Measurements from ENCODE around the gene TNFRSF18. TPM values are rescaled to one million over a fixed set of nuclear protein-coding genes. Genes with fewer than 3 reads are reported as not detected.

The TNFRSF18 gene, protein sequence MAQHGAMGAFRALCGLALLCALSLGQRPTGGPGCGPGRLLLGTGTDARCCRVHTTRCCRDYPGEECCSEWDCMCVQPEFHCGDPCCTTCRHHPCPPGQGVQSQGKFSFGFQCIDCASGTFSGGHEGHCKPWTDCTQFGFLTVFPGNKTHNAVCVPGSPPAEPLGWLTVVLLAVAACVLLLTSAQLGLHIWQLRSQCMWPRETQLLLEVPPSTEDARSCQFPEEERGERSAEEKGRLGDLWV
- not detected in 2 replicates for total RNA-seq
- 0.86 and 1.3 TPM in 2 replicates for polyA plus RNA-seq

DNA sequence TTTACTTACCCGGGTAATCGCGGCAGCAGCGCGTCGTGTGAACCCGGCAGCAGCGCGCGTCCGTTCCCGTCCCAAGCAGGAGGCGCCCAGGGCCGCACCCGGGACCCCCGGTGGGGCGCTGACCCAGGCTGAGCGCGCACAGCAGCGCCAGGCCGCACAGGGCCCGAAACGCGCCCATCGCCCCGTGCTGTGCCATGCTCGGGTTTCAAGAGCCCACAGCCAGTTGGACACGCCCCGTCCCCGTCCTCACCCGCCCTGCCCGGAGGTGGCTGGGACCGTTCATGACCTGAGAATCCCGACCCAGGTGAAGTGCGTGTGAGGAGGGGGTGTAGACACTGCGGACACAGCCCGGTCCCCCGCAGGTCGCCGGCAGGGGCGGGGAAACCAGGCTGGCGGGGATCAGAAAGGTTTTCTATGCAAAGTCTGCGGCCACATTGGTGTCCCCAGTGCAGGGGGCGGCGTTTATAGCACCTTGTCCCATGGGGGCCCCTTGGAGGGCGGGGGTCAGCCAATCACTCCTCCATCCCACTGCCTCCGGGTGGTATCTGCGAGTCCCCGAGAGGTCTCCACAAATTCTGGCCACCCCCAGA, at the start of gene TNFRSF18:
Gene TNFRSF18 (minus strand): TSS at position 217 of the 590 bp plus-strand sequence. CDS start 21 bp downstream, at position 196.
- Histone ChIP-seq H3K79me2 (no peaks in the 10 kb centered on the region), H3K27ac (no peak within 1 kb of the TSS), H3K9me3 (ENCODE audit: low read depth) (no peaks in the 10 kb centered on the region), H4K20me1 (ENCODE audit: insufficient read depth, poor library complexity, severe bottlenecking) (no peaks in the 10 kb centered on the region), H3K4me2 (peak within 1 kb of the TSS; percentile 77), H3K27me3 (peaks cover 23% of the 10 kb centered on the region), H3K4me3 (no peak within 1 kb of the TSS), H3K9me2 (replicated peaks; ENCODE audit: insufficient read depth) (no peaks in the 10 kb centered on the region), H2AFZ (peak within 1 kb of the TSS; percentile 19), H3K36me3 (replicated peaks; ENCODE audit: insufficient read depth, low read depth) (no peaks in the 10 kb centered on the region), H3K4me1 (ENCODE audit: insufficient read depth) (peaks cover 17% of the 10 kb centered on the region)
- WGBS (ENCODE audit: low lambda C conversion rate, missing lambda C conversion rate): 21% methylated on average over 45 of the region's 49 CpGs
- TF ChIP-seq, protein P1, sequence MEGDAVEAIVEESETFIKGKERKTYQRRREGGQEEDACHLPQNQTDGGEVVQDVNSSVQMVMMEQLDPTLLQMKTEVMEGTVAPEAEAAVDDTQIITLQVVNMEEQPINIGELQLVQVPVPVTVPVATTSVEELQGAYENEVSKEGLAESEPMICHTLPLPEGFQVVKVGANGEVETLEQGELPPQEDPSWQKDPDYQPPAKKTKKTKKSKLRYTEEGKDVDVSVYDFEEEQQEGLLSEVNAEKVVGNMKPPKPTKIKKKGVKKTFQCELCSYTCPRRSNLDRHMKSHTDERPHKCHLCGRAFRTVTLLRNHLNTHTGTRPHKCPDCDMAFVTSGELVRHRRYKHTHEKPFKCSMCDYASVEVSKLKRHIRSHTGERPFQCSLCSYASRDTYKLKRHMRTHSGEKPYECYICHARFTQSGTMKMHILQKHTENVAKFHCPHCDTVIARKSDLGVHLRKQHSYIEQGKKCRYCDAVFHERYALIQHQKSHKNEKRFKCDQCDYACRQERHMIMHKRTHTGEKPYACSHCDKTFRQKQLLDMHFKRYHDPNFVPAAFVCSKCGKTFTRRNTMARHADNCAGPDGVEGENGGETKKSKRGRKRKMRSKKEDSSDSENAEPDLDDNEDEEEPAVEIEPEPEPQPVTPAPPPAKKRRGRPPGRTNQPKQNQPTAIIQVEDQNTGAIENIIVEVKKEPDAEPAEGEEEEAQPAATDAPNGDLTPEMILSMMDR (IDR thresholded peaks at IDR 0.05; ENCODE audit: poor library complexity): no peak
- TF ChIP-seq EZH2 (IDR thresholded peaks at IDR 0.05; ENCODE audit: borderline replicate concordance) (no peak), EZH2phosphoT487 (IDR thresholded peaks at IDR 0.05; ENCODE audit: low read depth, severe bottlenecking, unreplicated experiment) (no peak)
- no peak for DNase-seq (ENCODE audit: low spot score)

DNA sequence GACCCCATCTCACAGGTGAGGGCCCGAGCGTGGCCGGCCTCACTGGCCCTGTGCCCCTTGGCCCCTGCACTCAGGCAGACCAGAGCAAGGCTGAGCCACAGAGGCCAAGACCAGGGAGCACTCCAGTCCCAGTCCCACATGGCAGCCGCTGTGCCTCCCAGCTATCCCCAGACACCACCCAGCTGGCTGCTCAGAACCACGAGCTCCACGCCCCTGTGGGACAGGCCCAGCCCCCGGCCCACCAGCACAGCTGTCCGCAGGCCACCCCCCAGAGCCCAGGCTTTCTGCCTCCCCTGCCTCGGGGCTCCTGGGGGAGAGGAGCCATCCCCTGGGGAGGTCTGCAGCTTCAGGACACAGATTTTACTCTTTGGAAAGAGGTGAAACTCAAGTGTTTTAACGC, 49.2 kb upstream of the TNFRSF18 start:
- no peaks in the 10 kb centered on the region for H3K27me3 ChIP-seq
- H2AFZ ChIP-seq: no peak overlapping the region
- no peak overlapping the region for H3K27ac ChIP-seq
- no peaks in the 10 kb centered on the region for H3K9me3 ChIP-seq (ENCODE audit: low read depth)
- H3K36me3 ChIP-seq (replicated peaks; ENCODE audit: insufficient read depth, low read depth): no peaks in the 10 kb centered on the region
- no peaks in the 10 kb centered on the region for H3K4me1 ChIP-seq (ENCODE audit: insufficient read depth)
- H3K4me2 ChIP-seq: no peak overlapping the region
- H3K9me2 ChIP-seq (replicated peaks; ENCODE audit: insufficient read depth): no peaks in the 10 kb centered on the region
- TF ChIP-seq EZH2 (IDR thresholded peaks at IDR 0.05; ENCODE audit: borderline replicate concordance) (no peak), EZH2phosphoT487 (IDR thresholded peaks at IDR 0.05; ENCODE audit: low read depth, severe bottlenecking, unreplicated experiment) (no peak)
- H3K79me2 ChIP-seq: peaks cover 2% of the 10 kb centered on the region
- no peak overlapping the region for H3K4me3 ChIP-seq
- 98% methylated on average over 8 of the region's 10 CpGs for WGBS (ENCODE audit: low lambda C conversion rate, missing lambda C conversion rate)
- no peaks in the 10 kb centered on the region for H4K20me1 ChIP-seq (ENCODE audit: insufficient read depth, poor library complexity, severe bottlenecking)
- no peak for DNase-seq (ENCODE audit: low spot score)

DNA sequence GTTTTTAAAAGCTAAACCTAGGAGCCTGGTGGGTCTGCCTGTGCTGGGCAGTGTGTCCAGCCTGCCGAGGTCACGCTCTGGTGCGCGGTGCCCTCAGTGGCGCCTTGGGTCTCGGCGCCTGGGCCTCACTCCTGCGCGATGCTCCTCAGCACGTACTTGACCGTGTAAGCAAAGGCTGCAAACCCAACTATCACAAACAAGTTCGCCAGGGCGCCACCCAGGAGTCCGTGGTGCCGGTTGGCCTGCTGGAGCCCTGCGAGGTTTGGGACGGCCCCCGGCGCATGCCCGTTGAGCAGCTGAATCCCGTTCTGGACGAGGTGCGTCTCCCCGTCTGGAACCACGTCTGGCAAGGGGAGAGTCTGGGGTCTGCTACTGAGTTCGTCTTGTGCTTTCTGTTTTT, 48.7 kb upstream of the TNFRSF18 start:
- Histone ChIP-seq H2AFZ (no peak overlapping the region), H3K4me1 (ENCODE audit: insufficient read depth) (no peaks in the 10 kb centered on the region), H4K20me1 (ENCODE audit: insufficient read depth, poor library complexity, severe bottlenecking) (no peaks in the 10 kb centered on the region), H3K4me2 (no peak overlapping the region), H3K4me3 (no peak overlapping the region), H3K27me3 (no peaks in the 10 kb centered on the region), H3K9me2 (replicated peaks; ENCODE audit: insufficient read depth) (no peaks in the 10 kb centered on the region), H3K36me3 (replicated peaks; ENCODE audit: insufficient read depth, low read depth) (no peaks in the 10 kb centered on the region), H3K27ac (no peak overlapping the region), H3K79me2 (peaks cover 2% of the 10 kb centered on the region), H3K9me3 (ENCODE audit: low read depth) (no peaks in the 10 kb centered on the region)
- TF ChIP-seq, protein P1 (IDR thresholded peaks at IDR 0.05; ENCODE audit: poor library complexity): no peak
- TF ChIP-seq EZH2 (IDR thresholded peaks at IDR 0.05; ENCODE audit: borderline replicate concordance) (no peak), EZH2phosphoT487 (IDR thresholded peaks at IDR 0.05; ENCODE audit: low read depth, severe bottlenecking, unreplicated experiment) (no peak)
- 96% methylated on average over 26 of the region's 26 CpGs for WGBS (ENCODE audit: low lambda C conversion rate, missing lambda C conversion rate)
- DNase-seq (ENCODE audit: low spot score): no peak

DNA sequence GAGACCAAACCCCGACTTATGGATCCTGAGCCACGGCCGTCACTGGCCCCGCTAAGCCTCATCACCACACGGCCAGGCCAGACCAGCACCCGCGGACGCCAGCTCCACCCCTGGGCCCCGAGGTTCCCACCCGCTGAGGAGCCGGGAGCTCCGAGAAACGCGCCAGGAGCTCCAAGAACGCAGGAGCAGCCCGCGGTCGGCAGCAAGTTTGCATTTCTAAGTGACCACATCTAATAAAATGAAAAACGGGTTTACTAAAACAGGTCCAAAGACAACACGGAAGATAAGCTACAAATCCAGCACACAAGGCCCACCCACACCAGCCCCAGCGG, 48.2 kb upstream of the TNFRSF18 start:
- no peaks in the 10 kb centered on the region for H3K27me3 ChIP-seq
- H3K4me1 ChIP-seq (ENCODE audit: insufficient read depth): no peaks in the 10 kb centered on the region
- H3K4me3 ChIP-seq: no peak overlapping the region
- no peak overlapping the region for H2AFZ ChIP-seq
- H3K27ac ChIP-seq: no peak overlapping the region
- H3K9me2 ChIP-seq (replicated peaks; ENCODE audit: insufficient read depth): no peaks in the 10 kb centered on the region
- WGBS (ENCODE audit: low lambda C conversion rate, missing lambda C conversion rate): 88% methylated on average over 21 of the region's 21 CpGs
- no peak overlapping the region for H3K4me2 ChIP-seq
- no peaks in the 10 kb centered on the region for H3K9me3 ChIP-seq (ENCODE audit: low read depth)
- H3K36me3 ChIP-seq (replicated peaks; ENCODE audit: insufficient read depth, low read depth): no peaks in the 10 kb centered on the region
- no peak for DNase-seq (ENCODE audit: low spot score)
- H4K20me1 ChIP-seq (ENCODE audit: insufficient read depth, poor library complexity, severe bottlenecking): no peaks in the 10 kb centered on the region
- peaks cover 2% of the 10 kb centered on the region for H3K79me2 ChIP-seq
- no peak for TF ChIP-seq EZH2 (IDR thresholded peaks at IDR 0.05; ENCODE audit: borderline replicate concordance)
- TF ChIP-seq EZH2phosphoT487 (IDR thresholded peaks at IDR 0.05; ENCODE audit: low read depth, severe bottlenecking, unreplicated experiment): no peak
- TF ChIP-seq, protein P1 (IDR thresholded peaks at IDR 0.05; ENCODE audit: poor library complexity): no peak

Data from hepatocyte (in vitro differentiated cells).